NCI-H345 (cell line): ENCODE measurements around the gene RBM47.
"Not testable (repeated sequence)": the region's sequence is repeated elsewhere in the genome, so short reads cannot be mapped to it uniquely, and the experiment has no call there.

Experiments
- DNase-seq: peaks from one replicate; lab custom pipeline; 2025; lab: John Stamatoyannopoulos, UW

RBM47 gene

GRCh38 chr4:40562208-40562607 is 67.5 kb downstream of the RBM47 start:
- no peak for DNase-seq

- not testable (repeated sequence) for DNase-seq
Measured at GRCh38 chr4:40561543-40562177, 68.0 kb downstream of the RBM47 start.

GRCh38 chr4:40559585-40560465 is 69.8 kb downstream of the RBM47 start:
- no peak for DNase-seq

- DNase-seq = no peak
Measured at GRCh38 chr4:40557736-40558135, 71.9 kb downstream of the RBM47 start.

GRCh38 chr4:40555176-40555900 is 74.3 kb downstream of the RBM47 start:
- no peak for DNase-seq

- not testable (repeated sequence) for DNase-seq
Measured at GRCh38 chr4:40554641-40555040, 75.0 kb downstream of the RBM47 start.

GRCh38 chr4:40553995-40554394 is 75.7 kb downstream of the RBM47 start:
- DNase-seq = no peak

GRCh38 chr4:40552536-40552935 is 77.1 kb downstream of the RBM47 start:
- no peak for DNase-seq

- DNase-seq = not testable (repeated sequence)
Measured at GRCh38 chr4:40551568-40552136, 78.0 kb downstream of the RBM47 start.

GRCh38 chr4:40550948-40551462 is 78.7 kb downstream of the RBM47 start:
- DNase-seq = no peak

GRCh38 chr4:40550196-40550595 is 79.5 kb downstream of the RBM47 start:
- no peak for DNase-seq

- DNase-seq = no peak
Measured at GRCh38 chr4:40548256-40548655, 81.4 kb downstream of the RBM47 start.

GRCh38 chr4:40547789-40548132 is 81.9 kb downstream of the RBM47 start:
- no peak for DNase-seq

GRCh38 chr4:40546969-40547788 is 82.5 kb downstream of the RBM47 start:
- no peak for DNase-seq

GRCh38 chr4:40546506-40546905 is 83.2 kb downstream of the RBM47 start:
- DNase-seq = no peak

GRCh38 chr4:40545487-40545886 is 84.2 kb downstream of the RBM47 start:
- not testable (repeated sequence) for DNase-seq

GRCh38 chr4:40544221-40544620 is 85.4 kb downstream of the RBM47 start:
- DNase-seq = no peak

GRCh38 chr4:40540800-40541199 is 88.9 kb downstream of the RBM47 start:
- DNase-seq = no peak

- DNase-seq = no peak
Measured at GRCh38 chr4:40536032-40536431, 93.6 kb downstream of the RBM47 start.

GRCh38 chr4:40531636-40532023 is 98.0 kb downstream of the RBM47 start:
- DNase-seq = no peak

GRCh38 chr4:40530961-40531635 is 98.6 kb downstream of the RBM47 start:
- no peak for DNase-seq
